K562 (cell line): ENCODE data around the gene SIRT4. TPM values are rescaled to one million over a fixed set of nuclear protein-coding genes. Genes with fewer than 3 reads are reported as not detected.

Source experiments
- ATAC-seq: fragments of 200-7000 bp; cut with Tn5 transposase; 3 replicates; pipeline ENCODE4 v1.9.1; 2020; ENCODE audit warnings: moderate library complexity
- BruUV-seq: library from RNA; stranded (reverse); fragments of 400-500 nt; replicated peaks from 2 replicates; lab custom pipeline; 2021; lab: Mats Ljungman, UMichigan
- CTCF ChIA-PET: fragments of 300-600 bp; formaldehyde crosslinking; extraction: SDS; loops from one replicate; lab custom pipeline; 2021; ENCODE audit warnings: low intra/inter-chr PET ratio; lab: Yijun Ruan, JAX
- POLR2A ChIA-PET: fragments of 300-600, 350-650 bp; sonication (Branson Sonifier 250); formaldehyde crosslinking; extraction: SDS; loops from one replicate; lab custom pipeline; 2021; ENCODE audit warnings: antibody characterized with exemption, inconsistent platforms; lab: Yijun Ruan, JAX
- DNase-seq, 4 experiments: peaks; one replicate each; pipeline versions ENCODE4 v3.0.0 to v3.0.0-alpha.2; 2011 to 2018; ENCODE audit warnings: low spot score in 3 of 4, mixed read lengths in 3 of 4; ENCODE audit errors: extremely low read depth in 1 of 4
- FAIRE-seq: peaks from 2 replicates; lab custom pipeline; 2011; peaks lifted over from hg19 to GRCh38; lab: Jason Lieb, UNC
- H2AFZ ChIP-seq: 2 replicates; pipeline ENCODE4 v1.6.0; 2011; ENCODE audit warnings: low read depth, low read length, control low read depth, inconsistent platforms
- H3K27ac ChIP-seq: fragments of 200-600 bp; 3 replicates; pipeline ENCODE4 v1.8.0; 2011; ENCODE audit warnings: low read depth, mild to moderate bottlenecking, control low read depth, inconsistent platforms, low read length, moderate library complexity, mixed read lengths; ENCODE audit errors: extremely low read depth
- H3K27me3 ChIP-seq, 2 experiments: fragments of 300-600 bp in 1 of 2; 2 replicates in 1 of 2; 3 replicates in 1 of 2; pipeline versions ENCODE4 v1.6.0 to v1.8.0; 2011; ENCODE audit warnings: inconsistent platforms in 2 of 2, low read length in 2 of 2, mild to moderate bottlenecking in 1 of 2, mixed read lengths in 1 of 2, moderate library complexity in 1 of 2; ENCODE audit not compliant: control insufficient read depth in 2 of 2, insufficient read depth in 2 of 2
- H3K36me3 ChIP-seq: fragments of 300-600 bp; 3 replicates; pipeline ENCODE4 v1.8.0; 2011; ENCODE audit warnings: mild to moderate bottlenecking, low read length, inconsistent platforms; ENCODE audit not compliant: control insufficient read depth, insufficient read depth
- H3K4me1 ChIP-seq, 2 experiments: fragments of 200-600 bp in 1 of 2; replicated peaks in 1 of 2; 2 replicates in 1 of 2; 3 replicates in 1 of 2; pipeline versions ENCODE4 v1.5.1 to v1.8.0; 2011; ENCODE audit warnings: inconsistent platforms in 2 of 2, low read length in 2 of 2, mild to moderate bottlenecking in 1 of 2, mixed read lengths in 1 of 2, moderate library complexity in 1 of 2; ENCODE audit not compliant: control insufficient read depth in 2 of 2, insufficient read depth in 2 of 2
- H3K4me2 ChIP-seq: 2 replicates; pipeline ENCODE4 v1.6.1; 2011; ENCODE audit warnings: low read length, control low read depth, inconsistent platforms, mixed read lengths; ENCODE audit not compliant: insufficient read depth
- H3K4me3 ChIP-seq: fragments of 200-600 bp; sonication (generic), shearing (Covaris generic); 2 replicates; pipeline ENCODE4 v1.5.1; 2016; ENCODE audit warnings: control low read depth, inconsistent platforms
- H3K79me2 ChIP-seq: fragments of 200-600 bp; 3 replicates; pipeline ENCODE4 v1.8.0; 2011; ENCODE audit warnings: low read length, inconsistent platforms; ENCODE audit not compliant: control insufficient read depth, insufficient read depth
- H3K9ac ChIP-seq, 2 experiments: 2 replicates each; pipeline versions ENCODE4 v1.6.0 to v1.6.1; 2011; ENCODE audit warnings: low read depth in 2 of 2, low read length in 2 of 2, control low read depth in 1 of 2, inconsistent platforms in 1 of 2, mild to moderate bottlenecking in 1 of 2, mixed read lengths in 1 of 2; ENCODE audit not compliant: insufficient read depth in 1 of 2
- H3K9me1 ChIP-seq: one replicate; pipeline ENCODE4 v1.6.0; 2011; ENCODE audit warnings: inconsistent platforms, mild to moderate bottlenecking, low read length, moderate library complexity; ENCODE audit not compliant: control insufficient read depth, insufficient read depth
- H3K9me3 ChIP-seq: replicated peaks from 2 replicates; pipeline ENCODE4 v1.5.1; 2011; ENCODE audit warnings: low read depth, low read length, inconsistent platforms; ENCODE audit not compliant: control insufficient read depth, insufficient read depth
- H4K20me1 ChIP-seq: replicated peaks from 2 replicates; pipeline ENCODE4 v1.6.1; 2011; ENCODE audit warnings: low read length, inconsistent platforms, mixed read lengths; ENCODE audit not compliant: control insufficient read depth, insufficient read depth
- HLTF ChIP-seq: fragments of 450-650 bp; IDR thresholded peaks from 2 replicates; pipeline ENCODE4 v1.6.1; 2016
- HMBOX1 ChIP-seq: sonication (generic); IDR thresholded peaks from 2 replicates; pipeline ENCODE4 v1.6.1; 2016
- WGBS: fragments of 100-300 bp; shearing (Covaris generic); methylation state at CpG from one replicate; pipeline ENCODE4 v1.1.6; 2016; ENCODE audit warnings: low coverage, mixed read lengths; ENCODE audit not compliant: insufficient coverage; ENCODE audit errors: missing lambda C conversion rate; 5-methylcytosine and 5-hydroxymethylcytosine counted together
- in situ Hi-C: fragments of 300-500 bp; cut with MboI; formaldehyde crosslinking; loops from 4 replicates; pipeline ENCODE4 v1.15.0; 2018; ENCODE audit warnings: inconsistent platforms, mixed read lengths
- intact Hi-C: fragments of 100-400 bp; cut with micrococcal nuclease; formaldehyde crosslinking; loops from 2 replicates; pipeline ENCODE4 v1.14.2; 2022
- polyA plus RNA-seq, 8 experiments: library from polyadenylated mRNA; depleted of rRNA in 4 of 8; stranded (reverse) in 5 of 8; unstranded in 3 of 8; fragments of >200 nt; fragmentation: Nextera tagmentation in 2 of 8; fragmentation: Illumina TruSeq in 1 of 8; extraction: Ambion mirVana in 2 of 8; extraction: Trizol in 1 of 8; gene quantifications; 2 replicates each; pipeline versions ENCODE4 v1.2.1 to v1.2.3, GENCODE V29; 2011 to 2014; ENCODE audit warnings: inconsistent platforms in 1 of 8, missing spikeins in 1 of 8
- total RNA-seq, 7 experiments: library from RNA; depleted of rRNA in 6 of 7; stranded (reverse); fragments of >200 nt in 6 of 7; fragmentation: Illumina TruSeq in 2 of 7; extraction: Trizol in 2 of 7; gene quantifications; 2 replicates each; pipeline versions ENCODE4 v1.2.1 to v1.2.3, GENCODE V29; 2011 to 2021; ENCODE audit warnings: low replicate concordance in 1 of 7

SIRT4 gene
- total and polyA plus RNA-seq, 9 of the 15 experiments (the other 6 are each of a cell fraction or from before 2014, with no cell fraction given): 0.86 to 5.2 (median 2.4) TPM

DNA sequence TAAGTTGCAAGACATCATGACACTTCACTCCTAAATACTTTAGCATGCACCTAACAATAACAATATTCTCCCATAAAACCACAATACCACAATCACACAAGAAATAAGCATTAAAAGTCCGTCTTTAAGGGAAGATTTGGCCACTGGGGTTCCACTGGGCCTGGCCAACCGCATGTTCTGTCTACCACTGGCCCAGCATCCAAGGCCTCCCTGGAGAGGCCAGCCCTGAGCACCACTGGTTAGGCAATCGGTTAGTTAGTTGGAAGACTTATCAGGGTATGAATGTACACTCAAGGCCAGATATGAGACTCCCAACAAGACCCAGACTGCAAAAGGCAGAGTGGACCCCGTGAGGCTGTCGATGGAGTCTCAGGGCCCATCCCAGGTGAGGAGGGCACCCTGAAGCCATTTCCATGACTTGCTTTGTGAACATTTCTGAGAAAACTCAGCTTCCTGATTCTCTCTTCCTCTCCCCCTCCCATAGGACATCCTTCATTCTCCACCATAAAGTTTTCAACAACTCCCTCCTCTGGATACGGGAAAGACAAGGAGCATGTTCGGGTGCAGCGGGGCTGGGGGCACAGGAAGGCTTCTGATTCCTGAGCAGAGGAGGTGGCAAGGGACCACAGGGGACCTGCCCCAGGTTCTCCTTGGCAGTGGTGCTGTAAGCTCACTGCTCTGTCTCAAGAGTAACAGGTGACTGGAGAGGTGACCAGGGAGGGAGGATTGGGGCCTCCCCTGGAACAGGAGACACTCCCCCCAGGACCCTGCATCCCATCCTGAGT is 42.5 kb upstream of the SIRT4 start:
- H3K27me3 ChIP-seq: no peaks in the 10 kb centered on the region
- H3K9me3 ChIP-seq: no peaks in the 10 kb centered on the region
- peaks cover 9% of the 10 kb centered on the region; the same call in 2 of the 3 replicates for H3K36me3 ChIP-seq
- H3K9me1 ChIP-seq: no peaks in the 10 kb centered on the region
- H3K4me1 ChIP-seq: peaks cover 29 to 31% of the 10 kb centered on the region in 2 experiments; a peak in 4 of 5 replicates
- peaks cover 11% of the 10 kb centered on the region for H4K20me1 ChIP-seq
- WGBS: 71% methylated on average over 8 of the region's 8 CpGs
- TF ChIP-seq HLTF: no peak
- peak; percentile 90 for TF ChIP-seq HMBOX1
- no peak overlapping the region for H3K4me3 ChIP-seq
- no peak overlapping the region for H3K27ac ChIP-seq
- in situ Hi-C loops (loop anchor here (5.0 kb wide), 1 partner anchor 32 kb away; no protein-coding TSS in a partner anchor), intact Hi-C loops (no loop called here)
- BruUV-seq: no TSS peak
- no peak overlapping the region for H3K4me2 ChIP-seq
- ChIA-PET POLR2A (interaction anchor here (1.2 to 10.5 kb wide), 3 partner anchors 11 to 61 kb away, joined by 5 to 110 read pairs (median 56); partner anchors contain the start of genes GCN1 and RPLP0), CTCF (interaction anchor here (0.6 kb wide), 1 partner anchor 75 kb away, joined by 3 read pairs; no protein-coding TSS in a partner anchor)
- peaks cover 54% of the 10 kb centered on the region; the same call in 2 of the 3 replicates for H3K79me2 ChIP-seq
- no peak for DNase-seq
- ATAC-seq: no peak
- H2AFZ ChIP-seq: no peak overlapping the region
- peak overlapping the region in 1 of 2 experiments; percentile 66; a peak in 1 of 4 replicates for H3K9ac ChIP-seq
- peak; percentile 11 for FAIRE-seq
